Measurements from ENCODE around the gene TRAPPC8. TPM values are rescaled to one million over a fixed set of nuclear protein-coding genes. Genes with fewer than 3 reads are reported as not detected.
"Not testable (repeated sequence)": the region's sequence is repeated elsewhere in the genome, so short reads cannot be mapped to it uniquely, and the experiment has no call there.

Gene TRAPPC8
- total and polyA plus RNA-seq, 10 donors: 17.6 to 64.5 (median 50.8) TPM

GRCh38 chr18:31814132-31814531, 128.8 kb downstream of the TRAPPC8 start:
- no peaks in the 10 kb centered on the region for H3K36me3 ChIP-seq
- no peaks in the 10 kb centered on the region for H3K9me3 ChIP-seq
- no peak overlapping the region for H3K4me3 ChIP-seq
- 47 to 54% (median 49%) methylated on average over 3 of the region's 3 CpGs for WGBS, 5 donors
- no peak overlapping the region for H3K27ac ChIP-seq
- DNase-seq: no peak
- TF ChIP-seq POLR2A (IDR thresholded peaks at IDR 0.05) (no peak), CTCF (IDR thresholded peaks at IDR 0.05 in 8 of 11, conservative IDR thresholded peaks at IDR 0.05 in 3 of 11) (no peak), POLR2AphosphoS5 (IDR thresholded peaks at IDR 0.05) (no peak)
- intact Hi-C loops (cut with DNase I; ENCODE audit: low total_unique reads): no loop called here
- no peaks in the 10 kb centered on the region for H3K27me3 ChIP-seq (replicated peaks in 1 of 7)
- H3K4me1 ChIP-seq: no peaks in the 10 kb centered on the region

- H3K9me3 ChIP-seq; H3K36me3 ChIP-seq; H3K27ac ChIP-seq; DNase-seq; H3K27me3 ChIP-seq (replicated peaks in 1 of 7); H3K4me3 ChIP-seq; H3K4me1 ChIP-seq; intact Hi-C loops (cut with DNase I; ENCODE audit: low total_unique reads): not testable (repeated sequence)
- WGBS, 5 donors: 70 to 89% (median 79%) methylated on average over 7 of the region's 7 CpGs
Observed at GRCh38 chr18:31810336-31811130, 132.4 kb downstream of the TRAPPC8 start.

GRCh38 chr18:31809049-31809448, 133.9 kb downstream of the TRAPPC8 start:
- DNase-seq; H3K36me3 ChIP-seq; H3K27me3 ChIP-seq (replicated peaks in 1 of 7); H3K9me3 ChIP-seq; intact Hi-C loops (cut with DNase I; ENCODE audit: low total_unique reads); H3K27ac ChIP-seq; H3K4me1 ChIP-seq; H3K4me3 ChIP-seq: not testable (repeated sequence)
- WGBS, 5 donors: 86 to 98% (median 91%) methylated on average over 2 to 4 of the region's 4 CpGs

- H3K4me1 ChIP-seq: no peaks in the 10 kb centered on the region
- no peaks in the 10 kb centered on the region for H3K27me3 ChIP-seq (replicated peaks in 1 of 7)
- no peaks in the 10 kb centered on the region for H3K9me3 ChIP-seq
- H3K4me3 ChIP-seq: no peak overlapping the region
- TF ChIP-seq CTCF (IDR thresholded peaks at IDR 0.05 in 8 of 11, conservative IDR thresholded peaks at IDR 0.05 in 3 of 11): no peak
- TF ChIP-seq POLR2A (IDR thresholded peaks at IDR 0.05): no peak
- no peak for TF ChIP-seq POLR2AphosphoS5 (IDR thresholded peaks at IDR 0.05)
- no peak overlapping the region for H3K27ac ChIP-seq
- H3K36me3 ChIP-seq: no peaks in the 10 kb centered on the region
- 71 to 78% (median 74%) methylated on average over 2 of the region's 2 CpGs for WGBS, 5 donors
- no peak for DNase-seq
- intact Hi-C loops (cut with DNase I; ENCODE audit: low total_unique reads): no loop called here
Observed at GRCh38 chr18:31801078-31801477, 141.8 kb downstream of the TRAPPC8 start.

GRCh38 chr18:31799257-31799656, 143.7 kb downstream of the TRAPPC8 start:
- H3K27ac ChIP-seq; H3K4me1 ChIP-seq; DNase-seq; intact Hi-C loops (cut with DNase I; ENCODE audit: low total_unique reads); H3K9me3 ChIP-seq; H3K27me3 ChIP-seq (replicated peaks in 1 of 7); H3K36me3 ChIP-seq; H3K4me3 ChIP-seq: not testable (repeated sequence)
- WGBS, 5 donors: 80 to 97% (median 90%) methylated on average over 5 of the region's 5 CpGs
